Stimulated activated CD8-positive, alpha-beta memory T cell treated with anti-CD3 and anti-CD28 coated beads, Interleukin-12 subunit alpha, Interleukin-12 subunit beta, amount 100 ng/mL, for 1 hour (primary cell): Measurements from ENCODE around the gene FAM131C.
"Not testable (repeated sequence)": the region's sequence is repeated elsewhere in the genome, so short reads cannot be mapped to it uniquely, and the experiment has no call there.

ENCODE experiments used
- DNase-seq: peaks from one replicate; pipeline ENCODE4 v3.0.0-alpha.2; 2020; ENCODE audit warnings: low read depth

Gene FAM131C

GRCh38 chr1:16058394-16059120, 14.9 kb downstream of the FAM131C start:
- DNase-seq = not testable (repeated sequence)

DNA sequence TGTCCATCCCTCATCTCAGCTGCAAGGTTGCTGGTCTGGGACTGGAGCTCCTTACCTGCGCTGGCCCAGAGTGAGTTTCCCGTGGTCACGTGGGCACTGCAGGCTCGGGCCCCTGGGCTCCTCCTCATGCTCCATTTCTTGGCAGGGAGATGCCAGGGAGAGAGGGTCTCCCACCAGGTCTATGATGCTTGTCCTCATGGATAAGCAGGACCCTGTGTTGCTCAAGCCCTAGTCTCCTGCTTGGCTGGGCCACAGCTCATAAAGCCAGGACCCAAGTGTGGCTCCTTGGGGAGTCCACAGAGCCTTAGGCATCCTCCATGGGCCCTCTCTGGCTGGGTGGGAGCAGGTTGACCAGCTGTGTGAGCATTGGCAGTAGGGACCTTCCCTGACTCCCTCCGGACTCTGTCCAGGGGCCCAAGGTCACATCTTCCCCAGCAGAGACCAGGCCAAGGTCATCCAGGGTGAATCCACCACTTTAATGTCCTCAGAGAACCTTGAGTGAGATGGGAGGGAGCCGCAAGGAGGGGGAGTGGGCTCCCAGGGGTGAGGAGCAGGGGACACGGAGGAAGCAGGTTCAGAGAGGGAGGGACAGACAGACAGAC, 16.0 kb downstream of the FAM131C start:
- not testable (repeated sequence) for DNase-seq

DNA sequence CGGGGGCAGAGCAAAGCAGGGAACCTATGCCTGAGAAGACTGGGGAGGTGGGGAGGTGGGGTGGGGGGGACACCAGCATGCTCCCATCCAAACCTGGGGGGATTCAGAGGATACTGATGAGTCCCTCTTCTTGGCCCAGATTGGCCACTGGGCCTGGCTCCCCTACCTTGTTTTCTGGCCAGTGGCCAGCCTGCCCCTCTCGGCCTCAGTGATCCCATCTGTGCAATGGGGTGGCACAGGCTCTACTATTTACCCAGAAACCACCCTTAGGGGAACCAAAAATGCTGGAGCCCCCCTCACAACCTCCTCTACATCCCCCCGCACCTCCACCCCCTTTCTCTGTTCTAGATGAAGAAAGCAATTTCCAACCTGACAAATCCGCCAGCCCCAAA, 16.9 kb downstream of the FAM131C start:
- DNase-seq = not testable (repeated sequence)

DNA sequence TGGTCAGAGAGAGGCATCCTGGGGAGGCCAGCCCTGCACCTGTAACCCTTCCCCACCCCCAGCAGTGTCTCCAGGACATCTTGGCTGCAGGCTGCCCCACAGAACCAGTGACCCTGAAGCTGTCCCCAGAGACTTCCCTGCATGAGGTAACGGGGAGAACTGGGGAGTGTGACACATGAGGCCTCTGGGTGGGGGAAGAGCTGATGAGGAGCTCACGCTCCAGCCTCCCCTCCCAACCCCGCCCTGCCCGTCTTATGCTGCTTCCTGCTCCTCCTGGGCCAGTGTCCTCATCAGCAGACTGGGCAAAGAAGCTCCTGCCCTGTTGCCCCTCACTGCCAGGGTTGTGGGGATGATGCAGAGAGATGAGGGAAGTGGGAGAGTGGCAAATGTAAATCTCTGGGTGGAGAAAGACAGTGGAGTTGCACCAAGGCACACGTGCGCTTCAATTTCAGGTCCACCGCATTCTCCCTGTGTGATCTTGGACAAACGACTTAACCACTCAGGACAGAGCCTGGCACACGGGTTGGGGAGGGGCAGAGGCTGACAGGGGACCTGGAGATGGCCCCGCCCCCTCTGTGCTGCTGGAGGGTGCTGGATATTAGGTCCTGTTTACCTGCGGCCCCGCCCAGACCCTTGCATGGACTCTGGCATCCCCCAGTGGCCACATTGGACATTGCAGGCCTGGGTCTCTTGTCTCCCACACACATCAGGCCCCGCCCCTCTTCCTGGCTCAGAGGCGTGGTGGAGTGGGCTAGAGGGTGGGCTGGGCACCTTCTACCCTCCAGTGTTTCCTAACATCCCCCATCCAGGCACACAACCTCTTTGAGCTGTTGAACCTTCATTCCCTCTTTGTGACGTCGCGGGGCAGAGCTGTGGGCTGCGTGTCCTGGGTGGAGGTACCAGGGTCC, 17.6 kb downstream of the FAM131C start:
- peak; percentile 74 for DNase-seq

DNA sequence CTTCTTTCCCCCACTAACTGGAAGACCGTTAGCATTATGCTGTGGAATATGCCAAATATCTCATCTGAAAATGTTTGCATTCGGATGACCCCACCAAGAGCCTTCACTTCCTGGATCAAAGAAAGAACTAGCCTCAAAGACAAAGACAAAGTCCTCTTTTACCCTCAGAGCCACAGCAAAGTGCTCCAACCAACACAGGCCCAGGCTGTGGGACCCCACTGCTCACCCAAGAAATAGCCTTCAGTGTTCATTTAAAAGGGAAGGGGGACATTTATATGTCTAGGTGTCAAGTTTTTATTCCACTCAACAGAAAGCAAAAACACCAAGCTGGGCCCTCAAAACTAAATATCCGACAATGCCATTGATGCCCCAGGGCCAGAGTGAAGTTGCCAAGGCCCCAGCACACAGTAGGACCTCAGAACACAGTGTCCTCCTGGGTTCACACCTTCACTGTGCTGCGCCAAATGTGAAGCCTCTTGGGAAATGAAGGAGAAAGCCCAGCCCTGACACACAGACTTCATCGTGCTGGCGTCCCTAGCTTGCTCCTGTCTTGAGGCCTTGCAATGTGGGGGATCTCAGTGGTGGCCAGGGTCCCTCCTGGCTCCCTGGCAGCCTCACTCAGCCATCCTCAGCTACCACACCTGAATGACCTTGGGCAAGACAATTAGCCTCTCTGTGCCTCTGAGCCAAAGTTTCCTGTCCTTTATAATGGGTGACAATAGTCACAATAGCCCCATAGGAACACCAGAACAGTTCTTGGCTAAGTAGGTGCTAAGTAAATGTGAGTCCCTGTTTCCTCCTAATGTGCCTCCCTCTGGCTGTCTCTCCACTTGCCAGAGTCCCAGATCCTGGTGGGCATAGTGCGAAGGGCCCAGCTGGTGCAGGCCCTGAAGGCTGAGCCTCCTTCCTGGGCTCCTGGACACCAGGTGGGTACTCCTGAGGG, 18.6 kb downstream of the FAM131C start:
- no peak for DNase-seq

GRCh38 chr1:16053781-16054502, 19.5 kb downstream of the FAM131C start:
- DNase-seq = no peak

DNA sequence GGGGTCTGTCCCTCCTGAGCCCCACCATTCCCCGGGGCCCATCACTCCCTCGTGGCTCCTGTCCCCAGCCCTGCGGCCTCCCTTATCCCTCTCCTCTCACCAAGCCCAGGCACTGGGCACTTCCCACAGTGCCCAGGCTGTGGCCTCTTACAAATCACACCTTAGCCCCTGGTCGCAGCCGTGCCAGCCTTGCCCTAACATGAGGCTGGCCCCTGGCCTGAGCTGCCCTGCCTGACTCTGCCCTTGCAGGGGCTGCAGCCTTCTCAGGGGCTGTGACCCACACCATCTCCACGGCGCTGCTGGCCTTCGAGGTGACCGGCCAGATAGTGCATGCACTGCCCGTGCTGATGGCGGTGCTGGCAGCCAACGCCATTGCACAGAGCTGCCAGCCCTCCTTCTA, 21.5 kb downstream of the FAM131C start:
- DNase-seq = not testable (repeated sequence)

DNA sequence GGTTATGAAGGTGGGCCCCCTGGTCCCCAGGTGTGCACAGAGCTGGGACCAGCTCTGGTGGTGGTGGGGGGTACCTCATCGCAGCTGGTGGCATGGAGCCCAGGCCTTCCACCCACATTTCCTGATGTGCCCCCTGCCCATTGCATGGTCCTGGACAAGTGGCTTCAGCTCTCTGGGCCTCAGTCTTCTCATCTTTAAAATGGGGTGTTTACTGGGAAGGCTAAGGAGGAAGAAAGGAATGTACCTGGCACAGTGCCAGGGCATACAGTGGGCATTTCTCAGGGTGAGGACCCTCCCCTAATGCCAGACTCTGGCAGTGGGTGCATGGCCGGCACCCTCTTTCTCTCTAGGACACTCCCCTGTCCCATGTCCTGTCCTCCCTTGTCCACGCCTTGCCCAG, 22.4 kb downstream of the FAM131C start:
- DNase-seq = no peak

GRCh38 chr1:16050328-16050727, 23.1 kb downstream of the FAM131C start:
- no peak for DNase-seq

- DNase-seq = no peak
These were observed 24.8 kb downstream of the FAM131C start for GRCh38 chr1:16048573-16049189.

DNA sequence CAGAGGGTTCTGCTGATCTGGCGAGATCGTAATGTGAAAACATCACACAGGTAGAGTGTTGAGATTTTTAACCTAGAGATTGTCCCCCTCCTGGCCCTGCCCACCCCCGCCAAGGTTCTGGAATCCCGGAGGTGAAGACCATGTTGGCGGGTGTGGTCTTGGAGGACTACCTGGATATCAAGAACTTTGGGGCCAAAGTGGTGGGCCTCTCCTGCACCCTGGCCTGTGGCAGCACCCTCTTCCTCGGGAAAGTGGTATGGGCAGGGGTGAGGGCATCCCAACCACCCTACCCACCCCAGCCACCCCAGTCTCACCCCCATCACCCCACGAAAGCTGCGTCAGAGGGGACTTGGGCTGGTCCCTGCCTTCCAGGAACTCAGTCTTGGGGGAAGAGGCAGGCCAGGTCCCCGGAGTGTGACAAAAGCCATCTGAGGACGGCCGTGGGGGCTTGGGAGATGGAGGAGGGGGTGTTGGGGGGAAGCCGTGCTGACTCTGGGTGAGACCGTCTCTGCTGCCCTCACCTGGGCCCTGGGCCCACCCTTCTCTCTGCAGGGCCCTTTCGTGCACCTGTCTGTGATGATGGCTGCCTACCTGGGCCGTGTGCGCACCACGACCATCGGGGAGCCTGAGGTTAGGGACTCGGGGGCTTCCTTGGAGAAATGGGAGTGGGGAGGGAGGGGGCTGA, 25.5 kb downstream of the FAM131C start:
- DNase-seq = no peak

DNA sequence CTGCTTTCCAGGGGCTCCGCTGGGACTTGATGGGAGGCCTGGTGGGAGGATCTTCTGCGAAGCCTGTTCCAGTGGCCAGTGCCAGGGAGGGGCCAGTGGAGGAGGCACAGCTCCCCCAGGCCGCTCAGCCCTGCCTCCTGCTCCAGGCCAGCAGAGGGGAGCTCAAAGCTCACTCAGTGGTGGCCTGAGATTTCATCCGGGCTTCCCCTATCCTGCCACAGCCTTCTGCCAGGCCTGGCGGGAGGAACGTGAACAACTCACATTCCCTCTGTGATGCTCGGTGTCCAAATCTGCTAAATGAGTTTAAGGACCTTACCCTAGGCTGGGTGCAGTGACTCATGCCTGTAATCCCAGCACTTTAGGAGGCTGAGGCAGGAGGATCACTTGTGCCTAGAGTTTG, 26.6 kb downstream of the FAM131C start:
- DNase-seq = no peak

- DNase-seq = no peak
These were observed 29.5 kb downstream of the FAM131C start for GRCh38 chr1:16043950-16044349.

DNA sequence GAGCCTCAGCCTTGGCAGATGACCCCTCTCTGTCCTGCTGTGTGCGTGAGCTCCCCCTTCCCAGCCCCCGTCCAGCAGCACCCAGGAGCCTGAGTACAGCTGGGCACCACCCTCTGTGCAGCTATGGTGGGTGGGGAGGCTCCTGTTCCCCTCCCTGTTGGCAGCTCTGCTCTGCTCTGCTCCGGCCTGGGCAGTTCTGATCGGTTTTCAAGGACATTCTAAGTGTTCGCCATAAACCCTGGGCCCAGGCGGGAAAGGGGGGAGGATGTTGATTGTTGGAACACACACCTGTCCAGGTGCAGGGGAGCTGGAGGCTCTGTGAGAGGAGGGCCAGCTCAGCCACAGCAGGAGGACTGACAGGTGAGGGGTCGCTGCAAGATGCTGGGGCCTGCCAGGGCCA, 29.9 kb downstream of the FAM131C start, which contains the start of gene CLCNKB:
CLCNKB (plus strand) TSS at position 262 of the 400 bp plus-strand sequence. CDS start 711 bp downstream, outside the sequence.
- DNase-seq = no peak

DNA sequence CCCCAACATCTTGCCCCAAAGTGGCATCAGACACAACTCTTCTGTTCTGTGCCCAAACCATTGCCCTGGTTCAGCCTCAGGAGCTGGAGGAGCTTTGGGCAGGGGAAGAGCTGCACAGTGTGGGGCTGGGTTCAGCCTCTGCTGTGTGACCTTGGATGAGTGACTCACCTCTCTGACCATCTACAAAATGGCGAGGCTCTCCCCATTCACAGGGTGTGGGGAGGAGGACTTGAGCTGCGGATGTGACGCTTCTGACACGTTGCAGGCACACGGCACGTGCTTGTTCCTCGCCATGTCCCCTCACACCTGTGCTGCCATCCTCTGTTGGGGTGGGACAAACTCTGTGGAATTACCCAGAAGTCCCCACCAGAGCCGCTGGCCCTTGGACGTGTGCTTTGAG, 30.8 kb downstream of the FAM131C start:
- DNase-seq = not testable (repeated sequence)

GRCh38 chr1:16042096-16042495, 31.4 kb downstream of the FAM131C start:
- no peak for DNase-seq

GRCh38 chr1:16041200-16041599, 32.3 kb downstream of the FAM131C start:
- DNase-seq = no peak

DNA sequence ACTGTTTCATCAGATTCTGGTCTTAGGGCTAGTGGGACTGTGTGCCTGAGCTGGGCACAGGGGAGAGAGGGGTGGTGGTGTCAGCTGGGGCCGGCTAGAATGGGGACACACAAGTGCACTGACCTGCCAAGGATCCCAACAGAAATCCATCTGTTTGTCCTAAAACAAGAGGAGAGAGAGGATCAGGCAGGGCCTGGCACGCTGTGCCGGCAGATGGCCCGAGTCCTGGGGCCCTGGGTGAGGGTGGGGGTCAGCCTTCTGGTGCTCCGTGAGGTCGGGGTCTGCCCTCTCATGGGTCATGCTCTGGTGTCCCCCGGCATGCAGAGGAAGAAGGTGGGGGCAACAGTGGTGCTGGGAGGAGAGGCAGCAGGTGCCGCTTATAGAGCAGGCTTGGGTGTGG, 33.6 kb downstream of the FAM131C start:
- not testable (repeated sequence) for DNase-seq

DNA sequence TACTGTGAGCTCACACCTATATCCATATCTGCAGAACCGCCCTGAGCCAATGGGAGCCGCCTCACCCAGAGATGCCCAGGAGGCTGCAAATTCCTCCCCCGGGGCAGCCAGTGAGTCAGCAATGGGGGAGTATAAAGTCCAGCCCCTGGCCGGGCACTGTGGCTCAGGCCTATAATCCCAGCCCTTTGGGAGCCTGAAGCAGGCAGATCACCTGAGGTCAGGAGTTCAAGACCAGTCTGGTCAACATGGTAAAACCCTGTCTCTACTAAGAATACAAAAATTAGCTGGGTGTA, 34.9 kb downstream of the FAM131C start:
- no peak for DNase-seq

DNA sequence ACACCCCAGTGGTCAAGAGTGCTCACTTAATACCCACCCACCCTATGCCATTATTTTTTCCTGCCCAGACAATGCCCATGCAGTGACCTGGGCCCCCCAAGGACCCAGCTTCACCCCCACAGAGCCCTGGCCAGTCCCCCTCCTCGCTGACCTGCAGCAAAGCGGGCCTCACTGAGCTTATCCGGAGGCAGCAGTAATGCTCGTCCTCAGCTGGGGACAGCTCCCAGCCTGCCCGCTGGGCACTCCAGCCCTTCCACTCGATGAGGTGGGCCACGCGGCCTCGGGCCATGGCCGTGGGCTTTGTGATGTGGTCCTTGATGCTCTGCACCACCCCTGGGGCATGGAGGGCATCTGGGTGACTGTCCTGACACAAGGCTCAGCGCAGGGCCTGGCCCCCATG, 37.0 kb downstream of the FAM131C start:
- DNase-seq = not testable (repeated sequence)
